Ishikawa (cell line): ENCODE results near the gene EHF.
A peak's percentile ranks its signal among the peaks of the same experiment; 100 is the strongest.

ENCODE experiments used
- CEBPB ChIP-seq: IDR thresholded peaks from 2 replicates; pipeline ENCODE4 v1.6.1; 2012
- CREB1 ChIP-seq: IDR thresholded peaks from 2 replicates; pipeline ENCODE4 v1.6.1; 2012; ENCODE audit warnings: low read depth
- EP300 ChIP-seq: IDR thresholded peaks from 2 replicates; pipeline ENCODE4 v1.6.1; 2012; ENCODE audit warnings: borderline replicate concordance
- FOXM1 ChIP-seq: IDR thresholded peaks from 2 replicates; pipeline ENCODE4 v1.6.1; 2012; ENCODE audit warnings: low read depth, borderline replicate concordance
- RAD21 ChIP-seq: IDR thresholded peaks from 2 replicates; pipeline ENCODE4 v1.6.1; 2012; ENCODE audit warnings: low read depth
- TCF12 ChIP-seq: IDR thresholded peaks from 2 replicates; pipeline ENCODE4 v1.6.1; 2012; ENCODE audit warnings: low read depth
- TEAD4 ChIP-seq: IDR thresholded peaks from 2 replicates; pipeline ENCODE4 v1.6.1; 2012
- ZBTB7A ChIP-seq: IDR thresholded peaks from 2 replicates; pipeline ENCODE4 v1.6.1; 2012; ENCODE audit warnings: low read depth
- TF ChIP-seq, protein P1 (sequence below): IDR thresholded peaks from 2 replicates; pipeline ENCODE4 v1.6.1; 2012
- TF ChIP-seq, protein P2 (sequence below): IDR thresholded peaks from 2 replicates; pipeline ENCODE4 v1.6.1; 2012

DNA sequence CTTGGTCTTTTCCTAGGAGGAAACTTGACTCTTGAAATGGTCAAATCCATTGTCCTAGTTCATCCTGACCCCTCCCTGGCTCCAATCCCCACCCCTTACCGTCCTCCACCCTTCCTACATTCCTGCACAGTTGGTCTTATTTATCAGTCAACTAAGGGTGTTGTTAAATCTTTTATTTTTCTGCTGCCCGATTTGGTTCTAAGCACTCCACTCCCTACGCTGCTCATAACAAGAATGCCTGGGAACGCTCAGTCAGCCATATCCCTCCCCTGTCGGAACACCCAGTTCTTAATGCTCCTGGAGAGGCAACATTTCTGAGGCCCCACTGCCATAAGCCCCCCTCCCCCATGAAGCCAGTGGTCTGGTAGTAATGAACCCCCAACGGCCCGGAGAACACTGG is 9.7 kb downstream of the EHF start:
- TF ChIP-seq CEBPB = no peak
- TF ChIP-seq TEAD4 = peak; percentile 65
- peak; percentile 42; the same call in 1 of the 2 replicates for TF ChIP-seq FOXM1
- peak; percentile 78 for TF ChIP-seq EP300
- TF ChIP-seq CREB1 = no peak
- no peak for TF ChIP-seq TCF12
- TF ChIP-seq ZBTB7A = no peak
- TF ChIP-seq, protein P1, sequence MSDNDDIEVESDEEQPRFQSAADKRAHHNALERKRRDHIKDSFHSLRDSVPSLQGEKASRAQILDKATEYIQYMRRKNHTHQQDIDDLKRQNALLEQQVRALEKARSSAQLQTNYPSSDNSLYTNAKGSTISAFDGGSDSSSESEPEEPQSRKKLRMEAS = no peak
- TF ChIP-seq, protein P2, sequence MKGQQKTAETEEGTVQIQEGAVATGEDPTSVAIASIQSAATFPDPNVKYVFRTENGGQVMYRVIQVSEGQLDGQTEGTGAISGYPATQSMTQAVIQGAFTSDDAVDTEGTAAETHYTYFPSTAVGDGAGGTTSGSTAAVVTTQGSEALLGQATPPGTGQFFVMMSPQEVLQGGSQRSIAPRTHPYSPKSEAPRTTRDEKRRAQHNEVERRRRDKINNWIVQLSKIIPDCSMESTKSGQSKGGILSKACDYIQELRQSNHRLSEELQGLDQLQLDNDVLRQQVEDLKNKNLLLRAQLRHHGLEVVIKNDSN = no peak
- TF ChIP-seq RAD21 = 0 out of 2 replicates have a peak, but pooled peaks have one; percentile 10
